ES-I3 (cell line): Measurements from ENCODE around the gene ZP2.
"Not testable (repeated sequence)": the region's sequence is repeated elsewhere in the genome, so short reads cannot be mapped to it uniquely, and the experiment has no call there.

ENCODE experiments used
- H3K36me3 ChIP-seq: 2 replicates; pipeline ENCODE4 v1.6.1; 2013; ENCODE audit warnings: mild to moderate bottlenecking, low read length, control low read depth, moderate library complexity; ENCODE audit not compliant: insufficient read depth
- H3K4me1 ChIP-seq: 2 replicates; pipeline ENCODE4 v1.6.1; 2013; ENCODE audit warnings: mild to moderate bottlenecking, control low read depth, low read length; ENCODE audit not compliant: insufficient read depth
- H3K9ac ChIP-seq: 2 replicates; pipeline ENCODE4 v1.6.1; 2013; ENCODE audit warnings: low read depth, mild to moderate bottlenecking, low read length, moderate library complexity
- H3K9me3 ChIP-seq: 2 replicates; pipeline ENCODE4 v1.6.1; 2013; ENCODE audit warnings: mild to moderate bottlenecking, low read length, moderate library complexity; ENCODE audit not compliant: control insufficient read depth, insufficient read depth

ZP2 gene

DNA sequence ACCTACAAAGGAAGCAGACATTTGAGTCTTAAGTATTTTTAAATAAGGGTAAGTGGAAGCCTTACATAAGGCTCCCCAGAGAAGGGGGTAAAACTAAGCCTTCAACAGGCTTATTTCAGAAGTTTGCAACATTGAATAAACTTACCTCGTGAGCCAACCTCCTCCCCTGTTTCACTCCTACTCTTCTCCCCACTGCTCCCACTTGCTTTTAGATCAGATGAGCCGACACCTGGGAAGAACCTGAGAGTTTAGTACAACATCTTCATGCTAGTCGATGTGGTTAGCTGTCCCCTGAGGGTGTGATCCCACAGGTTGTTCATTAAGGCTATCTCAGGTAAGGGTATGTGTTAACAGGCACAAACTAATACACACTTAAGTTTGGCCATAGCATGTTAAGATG lies 13.8 kb downstream of the ZP2 start:
- H3K9me3 ChIP-seq, result no peaks in the 10 kb centered on the region
- no peaks in the 10 kb centered on the region for H3K4me1 ChIP-seq
- no peak overlapping the region for H3K9ac ChIP-seq
- no peaks in the 10 kb centered on the region for H3K36me3 ChIP-seq

DNA sequence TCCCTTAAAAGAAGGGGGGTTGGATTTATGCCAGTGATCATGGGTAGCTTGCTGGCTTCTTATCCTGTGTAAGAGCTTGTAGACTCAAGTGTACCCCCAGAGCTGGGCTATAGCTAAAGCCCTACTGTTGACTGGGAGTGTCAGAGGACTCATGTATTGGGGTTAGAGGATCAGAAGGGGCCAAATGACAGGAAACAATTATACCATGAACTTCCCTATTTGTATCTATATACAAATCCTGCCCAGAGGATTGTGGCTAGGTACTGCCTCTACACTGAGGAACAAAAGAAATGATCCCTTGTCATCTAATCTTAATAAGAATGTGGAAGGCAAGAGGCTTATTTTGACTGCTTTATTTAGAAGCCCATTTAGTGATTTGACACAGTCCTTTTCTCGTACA lies 14.3 kb downstream of the ZP2 start:
- Histone ChIP-seq H3K9ac (no peak overlapping the region), H3K9me3 (no peaks in the 10 kb centered on the region), H3K4me1 (no peaks in the 10 kb centered on the region)

GRCh38 chr16:21195330-21195729 lies 16.0 kb downstream of the ZP2 start:
- H3K36me3 ChIP-seq, H3K9ac ChIP-seq, H3K9me3 ChIP-seq, H3K4me1 ChIP-seq: not testable (repeated sequence)

More for the DNA sequence above, 14.3 kb downstream of the ZP2 start:
- H3K36me3 ChIP-seq, result no peaks in the 10 kb centered on the region

DNA sequence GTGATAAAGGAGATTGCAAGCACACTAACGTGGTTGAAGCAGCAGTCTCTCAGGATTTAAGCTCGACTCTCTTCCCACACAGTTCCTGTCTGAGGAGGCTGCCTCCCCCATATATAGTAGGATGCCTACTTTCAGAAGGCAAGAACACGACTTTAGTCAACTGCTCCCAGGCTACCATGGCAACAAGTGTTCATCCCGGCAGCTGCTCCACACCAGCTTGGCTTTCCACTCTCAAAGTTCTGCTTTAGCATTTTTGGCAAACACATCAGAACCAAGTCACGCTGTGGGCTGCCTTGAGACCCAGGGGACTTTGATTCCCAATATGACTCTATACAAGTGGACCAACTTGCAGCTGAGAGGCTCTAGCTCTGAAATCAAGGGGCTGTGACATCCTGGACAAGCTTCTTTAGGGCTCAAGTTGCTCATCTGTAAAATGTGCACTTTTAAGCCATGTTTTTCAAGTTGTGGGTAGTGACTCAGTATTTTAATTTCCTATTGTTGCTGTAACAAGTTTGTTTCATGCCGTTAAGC lies 16.5 kb downstream of the ZP2 start:
- Histone ChIP-seq H3K9me3 (no peaks in the 10 kb centered on the region), H3K4me1 (no peaks in the 10 kb centered on the region), H3K36me3 (no peaks in the 10 kb centered on the region), H3K9ac (no peak overlapping the region)

GRCh38 chr16:21192991-21193390 lies 18.4 kb downstream of the ZP2 start:
- Histone ChIP-seq H3K9me3 (no peaks in the 10 kb centered on the region), H3K36me3 (no peaks in the 10 kb centered on the region), H3K9ac (no peak overlapping the region), H3K4me1 (no peaks in the 10 kb centered on the region)

- no peaks in the 10 kb centered on the region for H3K9me3 ChIP-seq
- no peaks in the 10 kb centered on the region for H3K36me3 ChIP-seq
- no peak overlapping the region for H3K9ac ChIP-seq
- no peaks in the 10 kb centered on the region; the same call in 1 of the 2 replicates for H3K4me1 ChIP-seq
Observed at GRCh38 chr16:21190599-21190998, 20.8 kb downstream of the ZP2 start.

GRCh38 chr16:21190013-21190412 lies 21.4 kb downstream of the ZP2 start:
- Histone ChIP-seq H3K9ac (no peak overlapping the region), H3K9me3 (no peaks in the 10 kb centered on the region), H3K36me3 (no peaks in the 10 kb centered on the region), H3K4me1 (no peaks in the 10 kb centered on the region; the same call in 1 of the 2 replicates)

DNA sequence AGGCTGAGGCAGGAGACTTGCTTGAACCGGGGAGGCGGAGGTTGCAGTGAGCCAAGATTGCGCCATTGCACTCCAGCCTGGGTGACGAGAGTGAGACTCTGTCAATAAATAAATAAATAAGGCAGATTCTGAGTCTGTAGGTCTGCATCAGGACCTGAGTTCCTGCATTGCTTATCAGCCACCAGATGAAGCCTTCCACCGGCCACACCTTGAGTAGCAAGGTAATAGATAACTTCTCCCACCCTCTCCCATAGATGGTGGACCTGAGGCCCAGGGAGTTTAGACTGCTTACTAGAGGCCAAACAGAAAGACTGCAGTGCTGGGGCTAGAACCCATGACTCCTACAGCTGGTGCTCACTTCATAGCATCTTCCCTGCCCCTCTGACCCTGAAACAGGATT lies 22.1 kb downstream of the ZP2 start:
- no peak overlapping the region for H3K9ac ChIP-seq
- no peaks in the 10 kb centered on the region for H3K36me3 ChIP-seq
- H3K9me3 ChIP-seq, result no peaks in the 10 kb centered on the region
- H3K4me1 ChIP-seq, result no peaks in the 10 kb centered on the region; the same call in 1 of the 2 replicates

DNA sequence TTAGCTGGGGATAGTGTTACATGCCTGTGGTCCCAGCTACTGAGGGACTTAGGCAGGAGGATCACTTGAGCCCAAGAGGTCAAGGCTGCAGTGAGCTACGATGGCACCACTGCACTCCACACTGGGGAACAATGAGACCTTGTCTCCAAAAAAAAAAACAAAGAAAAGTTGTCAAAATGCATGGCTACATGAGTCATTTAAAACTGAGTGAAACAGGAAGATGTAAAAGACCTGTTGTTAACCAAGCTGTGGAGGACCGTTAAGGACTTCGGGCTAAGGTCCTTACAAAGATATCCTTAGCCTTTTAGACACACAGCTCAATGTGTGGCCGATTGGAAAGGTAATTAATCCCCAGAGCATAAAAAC lies 25.1 kb downstream of the ZP2 start:
- peaks cover 4% of the 10 kb centered on the region; the same call in 1 of the 2 replicates for H3K36me3 ChIP-seq
- no peak overlapping the region for H3K9ac ChIP-seq
- 0 out of 2 replicates have a peak, but pooled peaks cover 2% of the 10 kb centered on the region for H3K9me3 ChIP-seq
- H3K4me1 ChIP-seq, result no peaks in the 10 kb centered on the region; the same call in 1 of the 2 replicates

DNA sequence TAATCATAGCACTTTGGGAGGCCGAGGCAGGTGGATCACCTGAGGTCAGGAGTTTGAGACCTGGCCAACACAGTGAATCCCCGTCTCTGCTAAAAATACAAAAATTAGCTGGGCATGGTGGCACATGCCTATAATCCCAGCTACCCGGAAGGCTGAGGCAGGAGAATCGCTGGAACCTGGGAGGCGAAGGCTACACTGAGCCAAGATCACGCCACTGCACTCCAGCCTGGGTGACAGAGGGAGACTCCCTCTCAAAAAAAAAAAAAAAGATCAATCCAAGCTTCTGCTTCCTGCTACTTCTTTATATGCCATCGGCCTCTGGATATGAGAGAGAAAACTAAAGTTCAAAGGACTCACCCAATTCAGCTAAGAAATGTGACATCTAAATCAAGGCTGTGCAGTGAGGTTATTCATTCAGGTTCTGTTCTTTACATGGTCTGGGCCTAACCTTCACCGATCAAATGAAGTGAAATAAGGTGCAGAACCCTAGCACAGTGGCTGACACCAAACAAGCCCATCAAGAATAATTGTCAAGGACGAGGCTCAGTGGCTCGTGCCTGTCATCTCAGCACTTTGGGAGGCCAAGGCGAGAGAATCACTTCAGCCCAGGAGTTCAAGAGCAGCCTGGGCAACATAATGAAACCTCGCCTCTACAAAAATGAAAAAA lies 25.6 kb downstream of the ZP2 start:
- H3K36me3 ChIP-seq, result peaks cover 8% of the 10 kb centered on the region
- 0 out of 2 replicates have a peak, but pooled peaks cover 2% of the 10 kb centered on the region for H3K9me3 ChIP-seq
- H3K4me1 ChIP-seq, result no peaks in the 10 kb centered on the region; the same call in 1 of the 2 replicates
- no peak overlapping the region for H3K9ac ChIP-seq

DNA sequence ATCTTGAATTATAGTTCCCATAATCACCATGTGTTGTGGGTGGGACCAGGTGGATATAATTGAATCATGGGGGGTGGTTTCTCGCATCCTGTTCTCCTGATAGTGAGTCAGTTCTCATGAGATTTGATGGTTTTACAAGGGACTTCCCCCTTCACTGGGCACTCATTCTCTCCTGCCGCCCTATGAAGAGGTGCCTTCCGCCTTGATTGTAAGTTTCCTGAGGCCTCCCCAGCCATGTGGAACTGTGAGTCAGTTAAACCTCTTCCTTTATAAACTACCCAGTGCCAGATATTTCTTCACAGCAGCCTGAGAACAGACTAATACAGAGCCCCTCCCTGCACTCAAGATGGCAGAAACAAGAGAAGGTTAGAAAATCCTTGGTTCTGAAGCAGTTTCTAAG lies 26.5 kb downstream of the ZP2 start:
- H3K9ac ChIP-seq, result no peak overlapping the region
- H3K9me3 ChIP-seq, result peaks cover 2% of the 10 kb centered on the region; the same call in 1 of the 2 replicates
- peaks cover 14% of the 10 kb centered on the region for H3K36me3 ChIP-seq
- H3K4me1 ChIP-seq, result no peaks in the 10 kb centered on the region; the same call in 1 of the 2 replicates

- H3K9me3 ChIP-seq, result peaks cover 2% of the 10 kb centered on the region; the same call in 1 of the 2 replicates
Observed at GRCh38 chr16:21183995-21184394, 27.4 kb downstream of the ZP2 start.

DNA sequence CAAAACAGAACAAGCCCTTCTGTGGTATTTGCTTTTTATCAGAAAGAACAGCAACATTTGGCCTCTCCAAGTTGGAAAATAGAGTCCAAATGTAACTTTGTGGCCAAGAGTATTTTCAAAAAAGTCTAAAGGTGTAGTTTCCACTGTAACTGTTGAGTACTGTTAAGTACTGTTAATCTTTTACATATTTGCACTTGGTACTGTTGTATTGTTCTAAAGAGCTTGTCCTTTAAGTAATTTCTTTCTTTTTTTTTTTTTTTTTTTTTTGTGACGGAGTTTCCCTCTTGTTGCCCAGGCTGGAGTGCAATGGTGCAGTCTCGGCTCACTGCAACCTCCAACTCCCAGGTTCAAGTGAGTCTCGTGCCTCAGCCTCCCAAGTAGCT lies 31.4 kb downstream of the ZP2 start:
- Histone ChIP-seq H3K4me1 (no peaks in the 10 kb centered on the region), H3K36me3 (peaks cover 41% of the 10 kb centered on the region), H3K9ac (no peak overlapping the region), H3K9me3 (peaks cover 10% of the 10 kb centered on the region; the same call in 1 of the 2 replicates)

More at GRCh38 chr16:21183995-21184394, 27.4 kb downstream of the ZP2 start:
- Histone ChIP-seq H3K9ac (no peak overlapping the region), H3K36me3 (peaks cover 22% of the 10 kb centered on the region), H3K4me1 (no peaks in the 10 kb centered on the region; the same call in 1 of the 2 replicates)

DNA sequence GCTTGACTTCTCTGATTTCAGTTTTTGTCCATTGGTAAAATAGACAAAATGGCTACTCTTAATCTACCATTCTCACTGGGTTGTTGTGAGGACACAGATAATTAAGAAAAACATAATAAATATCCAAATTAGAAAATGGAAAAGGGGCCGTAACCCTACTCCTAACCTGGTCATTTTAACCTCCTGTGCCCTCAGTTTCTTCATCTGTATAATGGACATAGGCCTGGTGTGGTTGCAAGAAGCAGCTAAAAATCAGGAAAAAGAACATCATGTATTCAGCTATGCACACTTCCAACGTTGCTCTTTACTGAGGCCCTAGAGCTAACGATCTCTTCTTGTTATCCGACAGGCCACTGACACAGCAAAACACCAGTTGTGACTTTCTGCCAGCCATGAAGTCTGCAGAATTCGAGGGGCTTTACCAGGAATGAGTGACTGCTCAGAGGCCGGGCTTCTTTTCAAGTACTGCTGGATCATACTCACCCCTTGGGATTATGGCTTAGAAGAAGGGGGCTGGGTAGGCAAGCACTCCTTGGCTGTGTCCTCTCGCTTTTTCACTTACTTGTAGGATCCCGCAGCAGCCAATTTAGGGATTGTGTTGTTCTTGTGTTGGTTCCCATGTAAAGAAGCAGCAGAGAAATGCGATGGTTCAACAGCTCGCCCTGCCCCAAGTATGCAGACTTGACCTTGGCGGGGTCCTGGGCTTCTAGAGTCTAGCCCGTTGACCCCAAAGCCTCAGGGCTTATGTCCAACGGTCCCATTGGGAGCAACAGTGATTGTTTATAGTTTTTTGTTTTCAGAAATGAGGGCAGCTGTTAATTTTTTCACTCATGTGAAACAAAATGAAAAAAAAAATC lies 32.0 kb downstream of the ZP2 start:
- peaks cover 10% of the 10 kb centered on the region; the same call in 1 of the 2 replicates for H3K9me3 ChIP-seq
- H3K36me3 ChIP-seq, result peaks cover 45% of the 10 kb centered on the region
- H3K9ac ChIP-seq, result no peak overlapping the region
- no peaks in the 10 kb centered on the region for H3K4me1 ChIP-seq
